GM19035 (cell line): ENCODE measurements around the gene MAPK6.

ENCODE experiments used
- ATAC-seq: cut with Tn5 transposase; IDR thresholded peaks from one replicate; pipeline ENCODE4 v1.9.1; 2021; ENCODE audit not compliant: unreplicated experiment

MAPK6 gene

GRCh38 chr15:52010633-52011595 lies 8.1 kb upstream of the MAPK6 start:
- ATAC-seq: no peak

DNA sequence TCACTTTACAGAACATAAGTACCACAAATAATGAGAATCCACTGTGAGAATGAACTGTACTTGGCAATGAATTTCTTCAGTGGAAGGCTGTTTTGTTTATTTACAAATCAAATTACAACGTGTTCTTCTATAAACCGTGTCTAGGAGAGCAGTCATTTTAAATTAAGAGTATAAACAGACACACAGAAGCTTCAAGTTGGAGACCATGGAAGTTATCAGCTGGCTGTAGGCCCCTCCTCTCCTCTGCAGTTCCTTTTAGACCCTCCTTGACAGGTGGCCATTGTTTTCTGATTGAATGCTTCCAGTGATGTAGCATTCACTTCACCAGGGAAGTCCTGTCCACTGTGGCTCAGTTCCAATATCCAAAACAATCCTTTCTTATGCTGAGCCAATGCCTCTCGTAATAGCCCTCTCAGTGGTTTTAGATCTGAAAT lies 7.3 kb upstream of the MAPK6 start:
- ATAC-seq: no peak

- ATAC-seq: no peak
These were observed 6.8 kb upstream of the MAPK6 start for GRCh38 chr15:52012210-52012609.

- ATAC-seq: no peak
These were observed 5.7 kb upstream of the MAPK6 start for GRCh38 chr15:52013151-52013791.

- ATAC-seq: no peak
These were observed 4.4 kb upstream of the MAPK6 start for GRCh38 chr15:52014616-52015015.

- ATAC-seq: no peak
These were observed 2.7 kb upstream of the MAPK6 start for GRCh38 chr15:52016316-52016715.

DNA sequence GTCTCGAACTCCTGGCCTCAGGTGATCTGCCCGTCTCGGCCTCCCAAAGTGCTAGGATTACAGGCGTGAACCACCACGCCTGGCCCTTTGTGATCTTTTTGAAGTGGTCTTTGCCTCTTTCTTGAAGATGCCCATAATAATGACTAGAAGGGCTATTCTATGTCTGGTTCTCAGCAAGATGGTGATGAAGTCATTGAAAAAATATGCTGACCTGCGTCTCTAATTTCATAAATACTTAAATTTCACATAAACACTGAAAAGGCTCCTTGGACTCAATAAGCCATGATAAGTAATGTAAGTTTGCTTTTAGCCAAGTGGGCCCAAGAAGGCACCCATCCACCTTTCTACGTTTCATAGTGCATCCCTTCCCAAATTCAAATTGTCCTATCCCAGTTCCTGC lies 775 bp upstream of the MAPK6 start:
- ATAC-seq: no peak

DNA sequence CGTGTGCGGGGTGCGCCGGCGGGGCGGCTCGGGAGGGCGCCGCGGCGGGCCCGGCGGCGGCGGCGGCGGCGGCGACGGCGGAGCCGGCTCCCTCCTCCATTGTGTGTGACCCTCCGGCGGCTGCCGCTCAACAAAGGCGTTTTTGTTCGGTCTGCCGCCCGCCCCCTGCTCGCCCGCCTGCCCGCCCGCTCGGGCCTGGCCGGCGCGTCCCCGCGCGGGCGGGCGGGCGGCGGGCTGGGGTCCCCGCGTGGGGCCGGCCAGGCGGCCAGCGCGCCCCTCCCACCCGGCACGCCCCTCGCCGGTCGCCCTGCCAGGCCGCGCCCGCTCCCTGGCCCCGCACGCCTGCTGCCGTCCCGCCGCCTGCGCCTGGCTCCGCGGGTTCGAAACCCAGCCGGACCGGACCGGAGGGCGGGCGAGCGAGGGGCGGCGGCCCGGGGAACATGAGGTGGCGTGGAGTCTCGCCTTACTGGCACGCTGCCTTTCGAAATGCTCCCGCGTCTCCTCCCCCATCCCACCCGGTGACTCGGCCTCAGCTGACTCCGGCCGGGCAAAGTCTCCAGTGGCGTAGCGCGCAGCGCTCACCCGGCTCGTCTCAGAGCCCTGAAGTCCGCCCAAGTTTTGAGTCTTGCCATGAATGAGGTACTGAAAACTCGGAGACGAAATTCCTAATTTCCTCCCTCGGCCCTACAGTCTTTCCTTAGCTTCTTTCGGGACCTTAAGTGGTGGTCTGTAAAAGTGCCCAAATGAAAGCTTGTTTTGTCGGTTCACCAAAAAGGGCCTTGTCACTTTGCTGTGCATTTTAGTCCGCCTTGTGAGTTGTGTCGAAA lies 588 bp downstream of the MAPK6 start:
- peak; percentile 52 for ATAC-seq

- no peak for ATAC-seq
These were observed 1.4 kb downstream of the MAPK6 start for GRCh38 chr15:52020221-52021085.

DNA sequence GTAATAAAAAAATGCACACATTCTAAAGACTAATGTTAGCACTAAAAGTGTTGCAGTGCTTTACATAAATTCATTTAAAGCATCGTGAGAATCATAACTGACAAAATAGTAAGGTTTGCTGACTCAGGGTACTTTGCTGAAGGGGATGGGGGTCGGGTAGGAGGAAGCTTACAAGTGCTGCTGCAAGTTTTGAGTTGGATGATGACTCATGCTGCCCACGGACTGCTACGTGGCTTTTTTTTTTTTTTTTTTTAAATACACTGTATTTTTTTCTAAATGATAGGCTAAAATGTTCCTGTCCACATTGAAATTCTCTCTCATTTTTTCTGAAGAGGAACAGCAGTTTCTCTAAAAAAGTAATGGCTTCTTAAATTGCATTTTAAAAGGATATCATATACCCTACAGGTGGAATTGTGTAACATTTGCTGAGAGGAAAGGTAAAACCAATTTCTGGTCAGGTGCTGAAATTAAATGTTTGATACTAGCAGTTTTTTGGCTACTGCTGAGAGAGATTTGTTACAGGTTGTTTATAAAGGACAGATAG lies 2.2 kb downstream of the MAPK6 start:
- ATAC-seq: no peak

DNA sequence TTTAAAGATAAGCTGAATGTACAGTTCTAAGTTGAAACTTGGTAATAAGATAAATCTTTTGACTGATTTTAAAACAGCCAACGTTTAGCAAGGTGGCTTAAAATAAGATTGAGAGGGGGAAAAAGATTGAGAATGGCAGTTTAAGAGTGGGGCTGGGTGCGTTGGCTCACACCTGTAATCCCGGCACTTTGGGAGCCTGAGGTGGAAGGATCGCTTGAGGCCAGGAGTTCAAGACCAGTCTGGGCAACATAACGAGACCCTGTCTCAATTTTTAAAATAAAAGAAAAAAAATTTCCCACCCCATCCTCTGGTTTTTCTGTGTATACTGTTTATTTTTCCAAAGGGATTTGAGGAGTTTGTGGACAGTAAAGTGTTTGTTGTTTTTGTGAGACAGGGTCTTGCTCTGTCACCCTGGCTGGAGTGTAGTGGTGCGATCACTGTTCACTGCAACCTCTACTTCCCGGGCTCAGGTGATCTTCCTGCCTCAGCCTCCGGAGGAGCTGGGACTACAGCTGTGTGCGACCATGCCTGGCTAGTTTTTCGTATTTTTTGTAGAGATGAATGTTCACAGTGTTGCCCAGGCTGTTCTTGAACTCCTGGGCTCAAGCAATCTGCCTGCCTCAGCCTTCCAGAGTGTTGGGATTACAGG lies 3.0 kb downstream of the MAPK6 start:
- ATAC-seq: no peak

- ATAC-seq: no peak
These were observed 4.3 kb downstream of the MAPK6 start for GRCh38 chr15:52023169-52023922.

DNA sequence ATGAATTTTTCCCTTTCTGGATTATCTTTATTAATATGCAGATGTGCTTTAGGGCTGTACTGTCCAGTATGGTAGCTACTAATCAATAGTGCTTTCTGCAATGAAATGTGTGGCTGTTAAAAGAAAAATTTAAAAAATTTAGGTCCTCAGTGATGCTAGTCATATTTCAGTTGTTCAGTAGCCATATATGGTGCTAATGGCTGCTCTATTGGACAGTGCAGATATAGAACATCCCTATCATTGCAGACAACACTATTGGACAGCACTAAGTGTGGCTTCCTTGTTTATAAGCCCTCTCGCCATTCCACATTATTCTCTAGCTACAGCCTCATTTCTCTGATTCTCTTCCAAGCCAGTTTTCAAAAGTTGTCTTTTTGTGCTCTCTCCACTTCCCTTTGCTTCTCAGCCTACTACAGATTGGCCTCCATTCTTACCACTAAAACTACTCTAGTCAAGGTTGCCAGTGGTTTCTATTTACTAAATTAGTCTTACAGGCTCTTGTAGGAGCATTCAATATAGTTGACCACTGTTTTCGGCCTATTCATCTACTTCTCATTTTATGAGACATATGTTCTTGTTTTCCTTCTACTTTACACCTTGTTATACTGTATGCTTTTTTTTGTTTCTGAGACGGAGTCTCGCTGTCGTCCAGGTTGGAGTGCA lies 9.5 kb downstream of the MAPK6 start:
- ATAC-seq: no peak

DNA sequence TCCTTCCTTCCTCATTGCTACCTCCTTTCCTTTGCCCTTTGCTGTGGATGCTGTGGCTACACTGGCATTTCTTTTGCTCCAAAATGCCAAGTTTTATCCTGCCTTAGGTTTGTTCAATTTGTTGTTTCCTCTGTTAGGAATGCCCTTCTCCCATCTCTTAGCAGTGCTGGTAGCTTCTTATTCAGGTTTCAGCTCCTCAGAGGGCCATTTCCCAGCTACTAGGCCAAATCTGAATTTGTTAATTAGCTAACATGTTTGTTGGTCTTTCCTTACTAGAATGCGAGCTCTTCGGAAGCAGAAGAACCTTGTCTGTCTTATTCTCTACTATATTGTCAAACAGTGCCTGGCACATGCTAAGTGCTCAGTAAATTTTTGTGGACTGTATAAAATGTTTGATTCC lies 11.0 kb downstream of the MAPK6 start:
- no peak for ATAC-seq

- no peak for ATAC-seq
These were observed 12.5 kb downstream of the MAPK6 start for GRCh38 chr15:52031556-52031955.

DNA sequence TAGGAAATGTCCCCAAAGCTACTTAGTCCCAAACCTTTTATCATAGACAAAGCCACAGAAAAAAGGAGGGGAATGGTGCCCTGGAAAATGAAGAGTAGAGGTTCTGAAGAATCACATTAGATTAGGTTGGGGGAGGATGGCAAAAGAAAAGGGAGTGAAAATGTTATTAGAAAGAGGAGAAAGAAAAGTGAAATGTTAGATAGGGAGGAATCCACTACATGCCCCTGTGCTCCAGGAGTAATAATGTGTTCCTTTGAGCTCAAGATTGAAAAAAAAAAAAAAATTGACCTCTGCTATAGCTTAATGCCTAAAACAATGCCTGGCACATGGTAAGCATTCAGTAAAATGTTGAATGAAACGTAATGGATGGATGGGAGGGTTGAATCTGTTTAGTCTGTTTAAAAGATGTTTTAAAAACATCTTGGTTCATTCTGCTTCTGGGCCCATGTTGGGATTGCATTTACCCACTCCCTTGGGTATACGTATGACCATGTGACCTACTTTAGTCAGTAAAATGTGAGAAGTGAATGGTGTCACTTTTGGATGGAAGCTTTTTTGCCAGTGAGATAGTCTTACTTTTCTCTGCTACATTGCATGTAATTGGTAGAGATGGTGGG lies 19.0 kb downstream of the MAPK6 start:
- no peak for ATAC-seq

- ATAC-seq: no peak
These were observed 21.1 kb downstream of the MAPK6 start for GRCh38 chr15:52039925-52040781.
